BLaER1 (cell line): ENCODE data around the gene GRK7.

ENCODE experiments used
- H3K27ac ChIP-seq: shearing (Covaris generic); formaldehyde crosslinking; 2 replicates; pipeline ENCODE4 v1.8.1; 2022
- H3K27me3 ChIP-seq: shearing (Covaris generic); formaldehyde crosslinking; 2 replicates; pipeline ENCODE4 v1.8.1; 2022
- H3K36me3 ChIP-seq: shearing (Covaris generic); formaldehyde crosslinking; 2 replicates; pipeline ENCODE4 v1.8.1; 2022
- H3K4me1 ChIP-seq: shearing (Covaris generic); formaldehyde crosslinking; 2 replicates; pipeline ENCODE4 v1.8.1; 2022
- H3K4me2 ChIP-seq: shearing (Covaris generic); formaldehyde crosslinking; 2 replicates; pipeline ENCODE4 v1.8.1; 2022
- H3K4me3 ChIP-seq: shearing (Covaris generic); formaldehyde crosslinking; 2 replicates; pipeline ENCODE4 v1.8.1; 2022
- H3K9ac ChIP-seq: shearing (Covaris generic); formaldehyde crosslinking; 2 replicates; pipeline ENCODE4 v1.8.1; 2022
- H3K9me3 ChIP-seq: shearing (Covaris generic); formaldehyde crosslinking; 2 replicates; pipeline ENCODE4 v1.8.1; 2022
- H4K20me1 ChIP-seq: shearing (Covaris generic); formaldehyde crosslinking; 2 replicates; pipeline ENCODE4 v1.8.1; 2022
- Cebpa-rat ChIP-seq: shearing (Covaris generic); IDR thresholded peaks from 2 replicates; pipeline ENCODE4 v1.8.1; 2022

GRK7 gene

DNA sequence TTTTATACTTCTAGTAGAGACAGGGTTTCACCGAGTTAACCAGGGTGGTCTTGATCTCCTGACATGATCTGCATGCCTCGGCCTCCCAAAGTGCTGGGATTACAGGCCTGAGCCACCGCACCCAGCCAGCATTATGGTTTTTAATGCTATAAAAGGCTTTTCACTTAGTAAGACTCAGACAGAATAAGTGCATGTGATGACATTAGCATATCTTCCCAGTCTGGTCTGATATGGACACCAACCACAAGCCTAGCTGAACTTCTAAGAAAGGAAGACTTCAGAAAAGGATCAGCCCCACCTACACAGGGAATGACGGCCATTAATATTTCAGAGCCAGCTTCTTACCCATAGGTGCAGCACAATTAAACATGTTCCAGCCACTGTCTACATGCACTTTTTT is 27.0 kb downstream of the GRK7 start:
- H3K4me3 ChIP-seq: no peak overlapping the region
- H3K9me3 ChIP-seq: no peaks in the 10 kb centered on the region
- no peaks in the 10 kb centered on the region for H3K36me3 ChIP-seq
- H3K27me3 ChIP-seq: no peaks in the 10 kb centered on the region
- peaks cover 19% of the 10 kb centered on the region for H3K4me1 ChIP-seq
- H3K9ac ChIP-seq: no peak overlapping the region
- no peak for TF ChIP-seq Cebpa-rat
- H3K27ac ChIP-seq: no peak overlapping the region
- no peak overlapping the region for H3K4me2 ChIP-seq
- H4K20me1 ChIP-seq: no peaks in the 10 kb centered on the region

- H4K20me1 ChIP-seq: no peaks in the 10 kb centered on the region
- H3K4me2 ChIP-seq: no peak overlapping the region
- H3K4me1 ChIP-seq: peaks cover 38% of the 10 kb centered on the region
- no peak for TF ChIP-seq Cebpa-rat
- no peaks in the 10 kb centered on the region for H3K9me3 ChIP-seq
- no peaks in the 10 kb centered on the region for H3K27me3 ChIP-seq
- no peak overlapping the region for H3K9ac ChIP-seq
- no peak overlapping the region for H3K27ac ChIP-seq
- no peaks in the 10 kb centered on the region for H3K36me3 ChIP-seq
- no peak overlapping the region for H3K4me3 ChIP-seq
Measured at GRCh38 chr3:141792495-141792894, 29.3 kb downstream of the GRK7 start.

GRCh38 chr3:141793476-141794260 is 30.5 kb downstream of the GRK7 start:
- TF ChIP-seq Cebpa-rat: no peak
- peak overlapping the region; percentile 92 for H3K4me2 ChIP-seq
- H3K27me3 ChIP-seq: no peaks in the 10 kb centered on the region
- H3K9ac ChIP-seq: no peak overlapping the region
- no peaks in the 10 kb centered on the region for H3K36me3 ChIP-seq
- no peaks in the 10 kb centered on the region for H4K20me1 ChIP-seq
- H3K9me3 ChIP-seq: no peaks in the 10 kb centered on the region
- no peak overlapping the region for H3K4me3 ChIP-seq
- H3K27ac ChIP-seq: peak overlapping the region; percentile 99
- H3K4me1 ChIP-seq: peaks cover 50% of the 10 kb centered on the region

DNA sequence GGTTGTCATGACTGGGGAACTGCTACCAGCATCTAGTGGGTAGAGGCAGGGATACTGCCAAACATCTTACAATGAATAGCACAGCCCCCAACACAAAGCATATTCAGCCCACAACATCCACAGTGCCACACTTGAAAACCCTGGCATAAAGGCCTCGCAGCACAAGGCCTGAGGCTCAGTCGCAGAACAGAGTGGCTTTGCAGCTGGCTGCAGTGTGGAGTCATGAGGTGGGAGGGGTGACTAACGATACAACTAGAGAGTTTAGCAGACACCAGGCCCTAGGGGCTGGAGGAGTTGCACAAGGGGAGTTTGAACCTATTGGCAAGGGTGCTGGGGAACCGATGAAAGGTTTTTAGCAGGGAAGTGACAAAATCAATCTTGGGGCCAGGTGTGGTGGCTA is 32.1 kb downstream of the GRK7 start:
- peak overlapping the region; percentile 92; the same call in 1 of the 2 replicates for H3K9ac ChIP-seq
- H3K36me3 ChIP-seq: no peaks in the 10 kb centered on the region
- peaks cover 58% of the 10 kb centered on the region for H3K4me1 ChIP-seq
- peak overlapping the region; percentile 99 for H3K27ac ChIP-seq
- TF ChIP-seq Cebpa-rat: no peak; the same call in 1 of the 2 replicates
- peak overlapping the region; percentile 92 for H3K4me2 ChIP-seq
- no peaks in the 10 kb centered on the region for H3K27me3 ChIP-seq
- H4K20me1 ChIP-seq: no peaks in the 10 kb centered on the region
- no peaks in the 10 kb centered on the region for H3K9me3 ChIP-seq
- H3K4me3 ChIP-seq: no peak overlapping the region

GRCh38 chr3:141795741-141796080 is 32.5 kb downstream of the GRK7 start:
- H3K4me2 ChIP-seq: peak overlapping the region; percentile 92
- no peak overlapping the region for H3K4me3 ChIP-seq
- peak overlapping the region; percentile 92; the same call in 1 of the 2 replicates for H3K9ac ChIP-seq
- H3K27me3 ChIP-seq: no peaks in the 10 kb centered on the region
- H3K27ac ChIP-seq: peak overlapping the region; percentile 99
- TF ChIP-seq Cebpa-rat: no peak
- no peaks in the 10 kb centered on the region for H3K36me3 ChIP-seq
- H3K4me1 ChIP-seq: peaks cover 58% of the 10 kb centered on the region
- no peaks in the 10 kb centered on the region for H4K20me1 ChIP-seq
- no peaks in the 10 kb centered on the region; the same call in 1 of the 2 replicates for H3K9me3 ChIP-seq

- Histone ChIP-seq H3K9ac (peak overlapping the region; percentile 92), H3K36me3 (no peaks in the 10 kb centered on the region), H4K20me1 (no peaks in the 10 kb centered on the region), H3K9me3 (no peaks in the 10 kb centered on the region; the same call in 1 of the 2 replicates), H3K4me1 (peaks cover 58% of the 10 kb centered on the region), H3K4me3 (peak overlapping the region; percentile 62), H3K4me2 (peak overlapping the region; percentile 92), H3K27ac (peak overlapping the region; percentile 99), H3K27me3 (no peaks in the 10 kb centered on the region)
- TF ChIP-seq Cebpa-rat: peak; percentile 69
Measured at GRCh38 chr3:141796081-141796888, 33.1 kb downstream of the GRK7 start.

DNA sequence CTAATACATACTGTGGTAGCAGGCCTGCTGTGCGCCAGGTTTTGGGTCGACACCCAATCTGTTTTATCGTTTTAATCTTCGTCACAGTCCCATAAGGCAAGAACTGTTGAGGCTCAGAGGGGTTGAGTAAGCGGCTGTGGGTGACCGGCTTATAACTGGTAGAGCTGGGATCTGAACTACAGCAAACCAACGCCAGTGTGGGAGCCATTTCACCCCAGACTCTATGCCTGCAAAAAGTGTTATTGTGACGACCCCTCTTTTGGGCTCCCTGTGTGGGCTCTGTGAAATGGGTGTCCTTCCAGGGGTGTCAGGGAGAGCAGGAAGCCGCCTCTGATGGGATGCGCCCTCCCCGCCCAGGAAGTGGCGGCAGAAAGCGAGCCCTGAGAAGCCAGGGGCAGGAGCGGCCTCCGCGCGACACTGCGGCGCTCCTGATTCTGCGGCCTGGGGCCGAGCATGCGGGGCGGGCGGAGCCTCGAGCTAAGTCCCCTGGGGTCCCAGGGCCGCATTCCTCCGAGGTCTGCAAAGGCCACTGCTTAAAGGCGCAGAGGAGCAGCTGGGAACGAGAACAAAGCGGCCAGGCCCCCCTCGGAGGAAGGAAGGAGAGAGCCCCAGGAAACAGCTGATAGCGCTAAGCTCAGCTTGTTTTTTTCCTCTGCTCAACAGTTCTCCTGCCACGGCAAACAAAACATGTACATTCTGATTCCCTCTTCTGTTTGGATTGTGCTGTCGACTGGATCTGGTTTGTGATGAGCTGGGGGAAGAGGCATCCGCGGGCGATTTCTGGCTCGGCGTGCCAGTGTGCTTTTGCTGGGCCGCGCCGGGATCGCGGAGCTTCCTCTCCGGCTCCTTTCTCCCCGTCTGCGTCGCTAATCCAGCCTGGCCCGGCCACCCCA is 33.9 kb downstream of the GRK7 start:
- Histone ChIP-seq H3K9me3 (no peaks in the 10 kb centered on the region; the same call in 1 of the 2 replicates), H3K27ac (peak overlapping the region; percentile 99), H3K9ac (peak overlapping the region; percentile 92), H4K20me1 (no peaks in the 10 kb centered on the region), H3K4me3 (peak overlapping the region; percentile 62), H3K27me3 (no peaks in the 10 kb centered on the region), H3K4me2 (peak overlapping the region; percentile 92), H3K4me1 (peaks cover 58% of the 10 kb centered on the region), H3K36me3 (no peaks in the 10 kb centered on the region)
- TF ChIP-seq Cebpa-rat: no peak

DNA sequence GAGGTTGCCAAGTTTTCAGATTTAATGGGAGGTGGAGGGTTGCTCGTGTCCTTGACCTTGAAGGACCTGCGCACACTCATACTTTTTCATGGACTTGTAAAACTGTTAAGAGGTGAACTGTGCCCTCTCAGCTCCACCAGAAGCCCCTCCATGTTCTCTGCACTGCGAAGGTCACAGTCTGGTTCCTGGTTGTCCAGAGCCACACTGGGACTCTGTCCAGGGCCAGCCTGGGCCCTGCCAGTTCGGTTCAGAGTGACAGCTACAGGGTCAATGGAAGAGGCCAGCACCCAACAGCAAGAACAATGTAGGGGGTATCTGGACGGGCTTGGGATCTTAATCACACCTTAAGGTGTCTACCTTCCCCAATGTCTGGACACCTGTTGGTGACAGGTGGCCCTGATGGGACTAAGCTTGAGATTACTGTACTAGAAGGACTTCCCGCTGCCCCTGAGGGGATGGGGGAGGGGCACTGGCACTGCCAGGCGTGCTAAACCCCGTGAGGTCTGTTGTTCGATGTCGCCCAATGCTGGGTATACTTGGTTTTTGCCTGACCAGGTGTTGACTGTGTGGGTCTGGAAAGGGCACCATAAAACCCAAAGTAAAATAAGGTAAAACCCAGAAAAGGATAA is 34.7 kb downstream of the GRK7 start:
- H3K4me3 ChIP-seq: peak overlapping the region; percentile 62
- no peak for TF ChIP-seq Cebpa-rat
- no peaks in the 10 kb centered on the region for H4K20me1 ChIP-seq
- no peaks in the 10 kb centered on the region; the same call in 1 of the 2 replicates for H3K9me3 ChIP-seq
- H3K4me2 ChIP-seq: peak overlapping the region; percentile 92
- H3K9ac ChIP-seq: peak overlapping the region; percentile 92
- no peaks in the 10 kb centered on the region for H3K27me3 ChIP-seq
- peaks cover 58% of the 10 kb centered on the region for H3K4me1 ChIP-seq
- no peaks in the 10 kb centered on the region for H3K36me3 ChIP-seq
- peak overlapping the region; percentile 99 for H3K27ac ChIP-seq

DNA sequence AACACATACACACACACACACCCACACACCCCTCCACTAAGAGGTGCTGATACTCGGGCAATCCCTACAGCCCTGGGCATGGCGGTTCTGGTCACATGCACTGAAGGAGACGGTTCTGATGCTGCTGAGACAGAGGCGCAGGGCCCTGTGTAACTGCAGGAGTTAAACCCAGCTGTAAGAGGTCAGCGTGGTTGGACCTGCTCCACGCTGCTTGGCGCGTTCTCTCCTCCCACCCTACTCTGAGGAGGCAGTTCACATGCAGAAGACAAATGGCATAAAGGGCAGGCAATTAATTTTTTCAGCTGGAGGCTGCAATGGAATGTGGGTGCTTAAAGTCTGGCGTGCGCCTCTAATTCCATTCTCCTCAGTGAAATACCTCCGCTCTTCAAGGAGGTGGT is 35.2 kb downstream of the GRK7 start:
- H3K4me3 ChIP-seq: peak overlapping the region; percentile 62
- H3K4me1 ChIP-seq: peaks cover 56% of the 10 kb centered on the region
- H3K9me3 ChIP-seq: no peaks in the 10 kb centered on the region; the same call in 1 of the 2 replicates
- H3K27ac ChIP-seq: peak overlapping the region; percentile 99
- no peak for TF ChIP-seq Cebpa-rat
- H3K27me3 ChIP-seq: no peaks in the 10 kb centered on the region
- H3K9ac ChIP-seq: peak overlapping the region; percentile 92
- H3K4me2 ChIP-seq: peak overlapping the region; percentile 92
- no peaks in the 10 kb centered on the region for H4K20me1 ChIP-seq
- H3K36me3 ChIP-seq: no peaks in the 10 kb centered on the region
